Thyroid gland (tissue), 4 donors: ENCODE data around the gene LRRC28.

Source experiments
- POLR2A ChIP-seq, 2 donors: fragments of 450-650 bp; IDR thresholded peaks; one replicate each; pipeline ENCODE4 v1.6.1; 2017; ENCODE audit warnings: antibody characterized with exemption in 2 of 2, mild to moderate bottlenecking in 2 of 2, moderate library complexity in 1 of 2
- TF ChIP-seq, protein P1 (sequence below), 6 experiments: fragments of 200-600 bp in 3 of 6; fragments of 450-650 bp in 3 of 6; sonication (generic) in 3 of 6; IDR thresholded peaks; one replicate each; pipeline ENCODE4 v1.5.1; 2016 to 2019; ENCODE audit warnings: antibody characterized with exemption in 6 of 6, mild to moderate bottlenecking in 2 of 6, inconsistent platforms in 1 of 6, moderate library complexity in 1 of 6

DNA sequence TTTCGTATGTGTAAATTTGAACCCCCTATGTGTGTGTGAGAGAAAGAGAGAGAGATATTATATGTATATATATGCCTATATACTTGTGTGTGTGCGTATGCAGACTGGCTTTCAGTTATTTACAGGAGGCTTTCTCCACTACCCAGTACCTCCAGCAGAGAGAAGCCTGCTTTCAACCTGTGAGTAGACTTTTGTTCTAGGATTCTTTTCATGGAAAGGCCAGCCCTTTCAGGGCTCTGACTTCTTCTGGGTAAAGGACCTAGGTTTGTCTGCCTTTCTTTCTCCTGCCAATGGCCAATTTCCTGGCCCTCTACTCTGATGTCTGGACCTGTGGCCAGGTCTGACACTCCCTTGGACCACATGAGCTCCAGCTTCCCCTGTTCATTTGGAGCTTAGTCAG is 23.8 kb downstream of the LRRC28 start:
- no peak for TF ChIP-seq POLR2A (IDR thresholded peaks at IDR 0.05)
- TF ChIP-seq, protein P1, sequence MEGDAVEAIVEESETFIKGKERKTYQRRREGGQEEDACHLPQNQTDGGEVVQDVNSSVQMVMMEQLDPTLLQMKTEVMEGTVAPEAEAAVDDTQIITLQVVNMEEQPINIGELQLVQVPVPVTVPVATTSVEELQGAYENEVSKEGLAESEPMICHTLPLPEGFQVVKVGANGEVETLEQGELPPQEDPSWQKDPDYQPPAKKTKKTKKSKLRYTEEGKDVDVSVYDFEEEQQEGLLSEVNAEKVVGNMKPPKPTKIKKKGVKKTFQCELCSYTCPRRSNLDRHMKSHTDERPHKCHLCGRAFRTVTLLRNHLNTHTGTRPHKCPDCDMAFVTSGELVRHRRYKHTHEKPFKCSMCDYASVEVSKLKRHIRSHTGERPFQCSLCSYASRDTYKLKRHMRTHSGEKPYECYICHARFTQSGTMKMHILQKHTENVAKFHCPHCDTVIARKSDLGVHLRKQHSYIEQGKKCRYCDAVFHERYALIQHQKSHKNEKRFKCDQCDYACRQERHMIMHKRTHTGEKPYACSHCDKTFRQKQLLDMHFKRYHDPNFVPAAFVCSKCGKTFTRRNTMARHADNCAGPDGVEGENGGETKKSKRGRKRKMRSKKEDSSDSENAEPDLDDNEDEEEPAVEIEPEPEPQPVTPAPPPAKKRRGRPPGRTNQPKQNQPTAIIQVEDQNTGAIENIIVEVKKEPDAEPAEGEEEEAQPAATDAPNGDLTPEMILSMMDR (IDR thresholded peaks at IDR 0.05): no peak
